HG02840 (cell line): ENCODE measurements around the gene MYO5B.

Experiments
- ATAC-seq: cut with Tn5 transposase; IDR thresholded peaks from one replicate; pipeline ENCODE4 v1.9.1; 2021; ENCODE audit warnings: mild to moderate bottlenecking, moderate library complexity, moderate number of reproducible peaks; ENCODE audit not compliant: unreplicated experiment, low FRiP score

Gene MYO5B

GRCh38 chr18:50079571-50080295 is 115.2 kb downstream of the MYO5B start:
- no peak for ATAC-seq

- no peak for ATAC-seq
Observed at GRCh38 chr18:50076277-50076676, 118.7 kb downstream of the MYO5B start.

- no peak for ATAC-seq
Observed at GRCh38 chr18:50075772-50076171, 119.2 kb downstream of the MYO5B start.

- ATAC-seq = no peak
Observed at GRCh38 chr18:50074404-50074803, 120.5 kb downstream of the MYO5B start.

- ATAC-seq = no peak
Observed at GRCh38 chr18:50073319-50073718, 121.6 kb downstream of the MYO5B start.

GRCh38 chr18:50072146-50072545 is 122.8 kb downstream of the MYO5B start:
- no peak for ATAC-seq

GRCh38 chr18:50071397-50071796 is 123.5 kb downstream of the MYO5B start:
- no peak for ATAC-seq

GRCh38 chr18:50069422-50069821 is 125.5 kb downstream of the MYO5B start:
- no peak for ATAC-seq

GRCh38 chr18:50065527-50065926 is 129.4 kb downstream of the MYO5B start:
- no peak for ATAC-seq

- ATAC-seq = no peak
Observed at GRCh38 chr18:50065039-50065438, 129.9 kb downstream of the MYO5B start.

- ATAC-seq = no peak
Observed at GRCh38 chr18:50061876-50062517, 132.9 kb downstream of the MYO5B start.

GRCh38 chr18:50060822-50061221 is 134.1 kb downstream of the MYO5B start:
- ATAC-seq = no peak

- ATAC-seq = no peak
Observed at GRCh38 chr18:50058731-50059130, 136.2 kb downstream of the MYO5B start.

GRCh38 chr18:50057009-50057408 is 137.9 kb downstream of the MYO5B start:
- ATAC-seq = no peak

GRCh38 chr18:50056185-50056584 is 138.8 kb downstream of the MYO5B start:
- no peak for ATAC-seq

- no peak for ATAC-seq
Observed at GRCh38 chr18:50055488-50055887, 139.5 kb downstream of the MYO5B start.

GRCh38 chr18:50053111-50053510 is 141.8 kb downstream of the MYO5B start:
- no peak for ATAC-seq

GRCh38 chr18:50051288-50051687 is 143.7 kb downstream of the MYO5B start:
- ATAC-seq = no peak

- ATAC-seq = no peak
Observed at GRCh38 chr18:50045126-50045525, 149.8 kb downstream of the MYO5B start.

GRCh38 chr18:50044402-50044801 is 150.5 kb downstream of the MYO5B start:
- no peak for ATAC-seq

GRCh38 chr18:50042611-50043010 is 152.3 kb downstream of the MYO5B start:
- ATAC-seq = no peak

GRCh38 chr18:50039746-50040145 is 155.2 kb downstream of the MYO5B start:
- ATAC-seq = no peak
